CD4-positive, alpha-beta T cell (primary cell): ENCODE data around the gene SRGAP1. TPM values are rescaled to one million over a fixed set of nuclear protein-coding genes. Genes with fewer than 3 reads are reported as not detected.

Experiments used
- ATAC-seq: fragments of 200-7000 bp; cut with Tn5 transposase; one replicate; pipeline ENCODE4 v1.10.0; 2022; ENCODE audit warnings: mild to moderate bottlenecking; ENCODE audit not compliant: poor library complexity
- CTCF ChIA-PET: fragments of 350-600 bp; sonication (Branson Sonifier 250); formaldehyde crosslinking; loops from one replicate; lab custom pipeline; 2021; ENCODE audit warnings: antibody characterized with exemption, inconsistent platforms; lab: Charles Lee
- POLR2A ChIA-PET: fragments of 350-600 bp; sonication (Branson Sonifier 250); formaldehyde crosslinking; loops from one replicate; lab custom pipeline; 2021; ENCODE audit warnings: antibody characterized with exemption, inconsistent platforms; lab: Charles Lee
- DNase-seq, 14 experiments: peaks; one replicate each; pipeline ENCODE4 v3.0.0-alpha.2; 2013 to 2020; ENCODE audit warnings: mixed read lengths in 2 of 14
- H3K27ac ChIP-seq, 2 donors: one replicate each; pipeline versions ENCODE4 v1.5.1 to v1.7.0; 2013; ENCODE audit warnings: low read length in 2 of 2, low read depth in 1 of 2, mild to moderate bottlenecking in 1 of 2
- H3K27me3 ChIP-seq, 2 experiments: 1 replicate in 1 of 2; 2 replicates in 1 of 2; pipeline versions ENCODE4 v1.6.1 to v1.7.0; 2013; ENCODE audit warnings: low read length in 2 of 2, control low read depth in 1 of 2, mild to moderate bottlenecking in 1 of 2, moderate library complexity in 1 of 2; ENCODE audit not compliant: insufficient read depth in 2 of 2, control insufficient read depth in 1 of 2
- H3K36me3 ChIP-seq: one replicate; pipeline ENCODE4 v1.6.1; 2013; ENCODE audit warnings: low read length, control low read depth; ENCODE audit not compliant: insufficient read depth
- H3K4me1 ChIP-seq: one replicate; pipeline ENCODE4 v1.6.1; 2013; ENCODE audit warnings: low read length, control low read depth; ENCODE audit not compliant: insufficient read depth
- H3K4me3 ChIP-seq: one replicate; pipeline ENCODE4 v1.5.1; 2013; ENCODE audit warnings: mild to moderate bottlenecking, low read length, moderate library complexity
- H3K9me3 ChIP-seq, 2 experiments: 1 replicate in 1 of 2; 2 replicates in 1 of 2; pipeline versions ENCODE4 v1.6.1 to v1.7.0; 2013; ENCODE audit warnings: low read length in 2 of 2, mild to moderate bottlenecking in 2 of 2, control low read depth in 1 of 2, moderate library complexity in 1 of 2; ENCODE audit not compliant: control insufficient read depth in 1 of 2, insufficient read depth in 1 of 2
- H3K27ac Mint-ChIP-seq: one replicate; pipeline ENCODE4 v1.8.0; 2020; ENCODE audit warnings: mixed read lengths
- H3K27me3 Mint-ChIP-seq: one replicate; pipeline ENCODE4 v1.8.0; 2021; ENCODE audit warnings: mixed read lengths
- H3K36me3 Mint-ChIP-seq: one replicate; pipeline ENCODE4 v1.8.0; 2021; ENCODE audit warnings: low read depth, mixed read lengths
- H3K4me1 Mint-ChIP-seq: one replicate; pipeline ENCODE4 v1.8.0; 2021; ENCODE audit warnings: low read depth, mixed read lengths
- H3K4me3 Mint-ChIP-seq: one replicate; pipeline ENCODE4 v1.8.0; 2020; ENCODE audit warnings: mild to moderate bottlenecking, mixed read lengths
- H3K9me3 Mint-ChIP-seq: one replicate; pipeline ENCODE4 v1.8.0; 2020; ENCODE audit warnings: mixed read lengths
- CTCF ChIP-seq: fragments of 200-600 bp; IDR thresholded peaks from one replicate; pipeline ENCODE4 v1.8.0; 2022; ENCODE audit warnings: antibody characterized with exemption, mild to moderate bottlenecking
- intact Hi-C, 2 experiments: fragments of 100-400 bp; cut with DNase I in 1 of 2; cut with micrococcal nuclease in 1 of 2; formaldehyde crosslinking; loops; one replicate each; pipeline versions ENCODE4 v1.15.1 to v1.9.0; 2023 to 2025; cut with DNase I, micrococcal nuclease
- total RNA-seq, 174 experiments: library from RNA in 2 of 174; stranded (reverse) in 2 of 174; gene quantifications; one replicate each; pipeline ENCODE4 v1.2.3 and lab custom pipeline; 2021 to 2026

The SRGAP1 gene
- total RNA-seq, 2 experiments from 2014 or later = 0.03 TPM; not detected in 1

- H3K4me1 Mint-ChIP-seq = no peaks in the 10 kb centered on the region
- no peak overlapping the region for H3K4me3 Mint-ChIP-seq
- no peak overlapping the region for H3K27ac Mint-ChIP-seq
- H3K9me3 Mint-ChIP-seq = no peaks in the 10 kb centered on the region
- ChIA-PET POLR2A (no interaction called here), CTCF (no interaction called here)
- Histone ChIP-seq H3K27me3 (peaks cover 0 to 3% of the 10 kb centered on the region in 2 experiments), H3K4me1 (no peaks in the 10 kb centered on the region), H3K9me3 (no peaks in the 10 kb centered on the region), H3K4me3 (no peak overlapping the region), H3K36me3 (no peaks in the 10 kb centered on the region), H3K27ac (no peak overlapping the region)
- peaks cover 24% of the 10 kb centered on the region for H3K27me3 Mint-ChIP-seq
- intact Hi-C loops = no loop called here
- no peak for TF ChIP-seq CTCF
- no peak for ATAC-seq
- H3K36me3 Mint-ChIP-seq = no peaks in the 10 kb centered on the region
- no peak for DNase-seq
Measured at GRCh38 chr12:63934936-63935335, 90.4 kb downstream of the SRGAP1 start.

DNA sequence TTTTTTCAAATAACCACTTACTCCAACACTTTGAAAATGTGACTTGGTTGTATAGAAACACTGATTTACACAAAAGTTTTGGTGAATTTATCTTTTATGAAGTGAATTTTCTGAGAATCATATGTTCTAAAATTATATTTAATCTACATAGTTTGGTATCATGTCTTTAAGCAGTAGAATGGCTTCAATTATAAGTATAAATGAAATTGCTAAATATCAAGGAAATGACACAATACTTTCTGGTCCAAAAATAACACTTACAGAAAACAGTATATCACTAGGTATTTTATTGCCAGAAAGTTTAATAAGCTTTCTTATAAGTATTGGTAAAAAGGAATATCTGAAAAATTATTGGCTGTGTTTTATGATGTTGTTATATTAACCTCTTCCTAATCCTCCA is 90.9 kb downstream of the SRGAP1 start:
- ChIA-PET CTCF (no interaction called here), POLR2A (no interaction called here)
- H3K9me3 Mint-ChIP-seq = no peaks in the 10 kb centered on the region
- Histone ChIP-seq H3K27me3 (peaks cover 0 to 3% of the 10 kb centered on the region in 2 experiments), H3K36me3 (no peaks in the 10 kb centered on the region), H3K27ac (no peak overlapping the region), H3K4me3 (no peak overlapping the region), H3K4me1 (no peaks in the 10 kb centered on the region), H3K9me3 (no peaks in the 10 kb centered on the region)
- H3K36me3 Mint-ChIP-seq = no peaks in the 10 kb centered on the region
- ATAC-seq = no peak
- no peak overlapping the region for H3K4me3 Mint-ChIP-seq
- peaks cover 23% of the 10 kb centered on the region for H3K27me3 Mint-ChIP-seq
- no peak overlapping the region for H3K27ac Mint-ChIP-seq
- no peaks in the 10 kb centered on the region for H3K4me1 Mint-ChIP-seq
- intact Hi-C loops = no loop called here
- no peak for DNase-seq
- TF ChIP-seq CTCF = no peak

DNA sequence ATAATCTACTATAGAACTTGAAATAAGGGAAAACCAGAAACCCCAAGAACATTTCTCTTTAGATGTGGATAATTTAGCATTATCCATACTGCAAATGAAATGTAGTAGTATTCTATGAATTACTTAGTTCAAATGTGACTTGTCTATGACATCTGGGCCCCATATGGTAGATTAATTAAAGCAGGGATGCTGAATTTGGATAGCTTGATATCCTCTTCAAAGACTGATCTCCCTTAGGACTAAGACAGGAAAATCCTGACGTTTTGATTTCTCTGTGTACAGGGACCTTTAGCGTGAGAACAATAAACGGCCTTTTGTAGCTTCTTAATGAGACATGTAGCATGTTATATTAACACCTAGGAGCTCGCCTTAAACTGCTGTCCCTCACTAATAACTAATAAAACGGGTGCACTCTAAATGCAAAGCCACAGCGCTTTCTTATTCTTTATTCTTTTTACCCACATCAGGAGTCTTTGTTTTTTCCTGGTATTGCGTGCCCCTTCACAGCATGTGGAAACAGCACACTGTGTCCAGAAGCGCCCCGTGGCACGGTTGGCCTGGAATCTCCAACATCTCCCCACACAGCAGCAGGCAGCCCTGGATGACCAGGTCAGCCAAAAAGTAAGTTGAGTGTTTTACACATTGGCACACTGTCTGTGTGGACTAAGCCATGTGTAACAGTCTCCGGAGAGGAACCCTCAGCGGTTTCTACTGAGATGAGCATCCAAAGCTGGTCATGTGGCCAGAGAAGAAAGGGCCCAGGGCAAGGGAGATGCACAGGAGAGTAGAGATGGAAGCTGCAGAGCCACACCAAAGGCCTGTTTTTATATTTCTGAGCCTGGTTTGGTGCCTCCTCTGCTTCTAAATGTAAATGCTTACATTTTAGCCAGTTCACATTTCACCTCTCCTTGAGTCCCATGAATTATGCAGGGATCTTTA is 93.1 kb downstream of the SRGAP1 start:
- no peak overlapping the region for H3K4me3 Mint-ChIP-seq
- no peaks in the 10 kb centered on the region for H3K36me3 Mint-ChIP-seq
- ATAC-seq (no peak), DNase-seq (no peak)
- H3K27ac ChIP-seq = no peak overlapping the region
- peaks cover 0 to 3% of the 10 kb centered on the region in 2 experiments for H3K27me3 ChIP-seq
- no peak overlapping the region for H3K4me3 ChIP-seq
- no peaks in the 10 kb centered on the region for H3K36me3 ChIP-seq
- intact Hi-C loops = no loop called here
- no peaks in the 10 kb centered on the region for H3K4me1 Mint-ChIP-seq
- no peak for TF ChIP-seq CTCF
- H3K27ac Mint-ChIP-seq = no peak overlapping the region
- H3K27me3 Mint-ChIP-seq = peaks cover 9% of the 10 kb centered on the region
- CTCF ChIA-PET = no interaction called here
- POLR2A ChIA-PET = no interaction called here
- no peaks in the 10 kb centered on the region for H3K9me3 ChIP-seq
- no peaks in the 10 kb centered on the region for H3K9me3 Mint-ChIP-seq
- no peaks in the 10 kb centered on the region for H3K4me1 ChIP-seq
